WI38 (cell line): ENCODE measurements around the gene CREB5.

ENCODE experiments used
- H3K4me3 ChIP-seq: 2 replicates; pipeline ENCODE4 v1.5.1; 2011; ENCODE audit warnings: low read depth, mild to moderate bottlenecking, control low read depth, low read length
- CTCF ChIP-seq: IDR thresholded peaks from 2 replicates; pipeline ENCODE4 v1.5.1; 2012; ENCODE audit warnings: low read depth, mild to moderate bottlenecking, control low read depth, low read length

Gene CREB5

GRCh38 chr7:28376634-28377033 is 35.7 kb upstream of the CREB5 start:
- no peak overlapping the region for H3K4me3 ChIP-seq
- TF ChIP-seq CTCF = no peak

DNA sequence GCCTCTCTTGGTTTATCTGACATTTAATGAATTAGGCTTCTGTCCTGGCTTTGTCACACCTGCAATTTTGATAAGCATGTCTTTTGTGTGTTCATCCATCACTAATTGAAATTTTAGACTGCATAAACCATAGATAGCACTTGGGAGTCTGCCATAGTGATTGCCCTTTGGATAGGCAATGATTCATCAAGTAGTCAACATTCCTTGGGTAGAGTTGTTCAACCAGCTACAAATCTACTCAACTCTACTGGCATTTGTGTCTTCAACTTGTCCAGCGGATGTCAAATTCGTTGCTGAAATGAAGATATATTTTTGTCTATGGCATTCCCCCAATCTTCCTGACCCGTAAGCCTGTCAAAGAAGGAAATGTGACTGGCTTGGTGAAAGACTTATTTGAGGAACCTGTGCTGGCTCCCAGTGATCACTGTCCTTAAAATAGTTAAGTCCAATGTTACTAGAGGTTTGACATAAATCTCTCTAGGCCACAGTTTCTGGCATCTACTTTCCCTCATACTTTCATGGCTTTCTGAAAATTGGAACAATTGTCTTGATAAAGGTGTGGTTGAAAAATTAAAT is 33.7 kb upstream of the CREB5 start:
- no peak for TF ChIP-seq CTCF
- no peak overlapping the region for H3K4me3 ChIP-seq

- TF ChIP-seq CTCF = no peak
These were observed 30.9 kb upstream of the CREB5 start for GRCh38 chr7:28381466-28381865.

DNA sequence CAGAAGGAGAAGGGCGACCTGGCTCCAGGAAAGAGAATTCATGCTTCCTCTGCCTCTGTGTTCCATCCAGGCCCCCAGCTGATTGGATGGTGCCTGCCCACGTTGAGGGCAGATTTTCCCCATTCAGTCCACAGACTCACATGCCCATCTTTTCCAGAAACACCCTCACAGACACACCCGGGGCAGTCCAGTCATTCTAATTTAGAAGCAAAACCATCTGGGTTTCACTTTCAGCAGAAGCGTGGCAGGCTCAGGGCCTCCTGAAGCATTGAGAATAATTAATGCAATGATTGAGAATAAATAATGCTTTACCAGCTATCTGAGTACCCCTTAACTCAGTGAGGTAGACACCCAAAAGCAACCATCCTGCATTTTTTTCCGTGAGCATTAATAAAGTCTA is 30.2 kb upstream of the CREB5 start:
- H3K4me3 ChIP-seq = no peak overlapping the region
- no peak for TF ChIP-seq CTCF

More at GRCh38 chr7:28381466-28381865, 30.9 kb upstream of the CREB5 start:
- no peak overlapping the region for H3K4me3 ChIP-seq

DNA sequence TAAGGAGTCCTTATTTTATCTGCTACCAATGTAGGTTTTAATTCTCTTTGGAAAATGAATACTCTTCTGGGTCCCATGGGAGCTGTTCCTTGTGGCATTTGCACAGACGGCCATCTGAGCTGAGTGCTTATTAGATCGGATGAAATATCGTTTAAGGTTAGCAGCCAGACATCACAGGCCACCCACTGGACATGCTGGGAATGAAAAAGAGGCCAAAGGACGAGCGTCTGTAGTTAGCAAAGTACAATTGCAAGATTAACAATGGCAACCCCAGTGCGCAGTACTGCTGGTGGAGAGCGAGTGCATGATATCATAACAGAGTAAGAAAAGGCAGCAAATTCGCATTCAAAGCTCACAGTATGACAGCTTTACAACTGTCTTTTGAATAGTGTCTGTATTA is 28.3 kb upstream of the CREB5 start:
- TF ChIP-seq CTCF = no peak

GRCh38 chr7:28389504-28390395 is 22.6 kb upstream of the CREB5 start:
- peak; percentile 20; the same call in 1 of the 2 replicates for TF ChIP-seq CTCF
- H3K4me3 ChIP-seq = no peak overlapping the region

More for the DNA sequence above, 28.3 kb upstream of the CREB5 start:
- H3K4me3 ChIP-seq = no peak overlapping the region

GRCh38 chr7:28390426-28390825 is 21.9 kb upstream of the CREB5 start:
- no peak for TF ChIP-seq CTCF
- H3K4me3 ChIP-seq = no peak overlapping the region
